NT2/D1 (cell line): ENCODE results near the gene MECR.

Source experiments
- SUZ12 ChIP-seq: IDR thresholded peaks from 2 replicates; pipeline ENCODE4 v1.6.1; 2011; ENCODE audit not compliant: insufficient read length, insufficient read depth; ENCODE audit errors: extremely low read depth
- ZNF274 ChIP-seq: IDR thresholded peaks from 2 replicates; pipeline ENCODE4 v1.6.1; 2011; ENCODE audit warnings: mild to moderate bottlenecking, low read depth, low read length

DNA sequence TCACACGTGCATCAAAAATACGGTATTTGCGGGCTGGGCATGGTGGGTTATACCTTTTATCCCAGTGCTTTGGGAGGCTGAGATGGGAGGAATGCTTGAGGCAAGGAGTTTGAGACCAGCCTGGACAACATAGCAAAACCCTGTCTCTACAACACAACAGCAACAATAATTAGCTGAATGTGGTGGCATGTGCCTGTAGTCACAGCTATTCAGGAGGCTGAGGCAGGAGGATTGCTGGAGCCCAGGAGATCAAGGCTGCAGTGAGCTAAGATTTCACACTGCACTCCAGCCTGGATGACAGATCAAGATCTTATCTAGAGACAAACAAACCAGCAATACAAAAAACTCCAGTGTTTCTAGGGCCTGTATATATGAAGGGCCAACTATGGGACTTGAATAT is 36.2 kb upstream of the MECR start:
- TF ChIP-seq ZNF274 (no peak), SUZ12 (no peak)
